Stimulated activated CD4-positive, alpha-beta T cell treated with anti-CD3 and anti-CD28 coated beads, Interleukin-4, amount 100 ng/mL, for 1 hour (primary cell): ENCODE data around the gene G6PC1.

Experiments
- DNase-seq: peaks from one replicate; pipeline ENCODE4 v3.0.0-alpha.2; 2020

G6PC1 gene

GRCh38 chr17:42950044-42950783 is 49.6 kb downstream of the G6PC1 start:
- DNase-seq, result no peak
